ENCODE data around the gene RTKN. TPM values are rescaled to one million over a fixed set of nuclear protein-coding genes. Genes with fewer than 3 reads are reported as not detected.

RTKN gene
- total and polyA plus RNA-seq, 10 of the 15 experiments (the other 5 are each of a cell fraction or from before 2014, with no cell fraction given): 0.50 to 12.3 (median 5.4) TPM

- H3K9ac ChIP-seq (ENCODE audit: control insufficient read depth, insufficient read depth, low read length): no peak overlapping the region
- WGBS (ENCODE audit: insufficient coverage, insufficient replicate concordance, low lambda C conversion rate, missing lambda C conversion rate): 96% methylated on average over 10 of the region's 10 CpGs
- RAD21 ChIA-PET (ENCODE audit: unreplicated experiment): no interaction called here
- BruUV-seq (replicated peaks): no TSS peak
- intact Hi-C loops (cut with micrococcal nuclease; ENCODE audit: unreplicated experiment) (no loop called here), in situ Hi-C loops (cut with MboI) (no loop called here)
- TF ChIP-seq TBL1XR1 (IDR thresholded peaks at IDR 0.05; ENCODE audit: low read depth, low read length): no peak
- no peak for TF ChIP-seq JUNB (IDR thresholded peaks at IDR 0.05)
- TF ChIP-seq ZNF592 (IDR thresholded peaks at IDR 0.05): no peak
- TF ChIP-seq ZZZ3 (IDR thresholded peaks at IDR 0.05; ENCODE audit: control insufficient read depth, insufficient read length, low read depth): no peak
- CTCF ChIA-PET: interaction anchor here (1.7 to 1.8 kb wide), 2 partner anchors 13 to 43 kb away, joined by 5 to 8 read pairs; no protein-coding TSS in a partner anchor
- no peak for ATAC-seq
- peaks cover 7% of the 10 kb centered on the region; the same call in 1 of the 2 replicates for H4K20me1 ChIP-seq (ENCODE audit: control insufficient read depth, insufficient read depth)
- H3K36me3 ChIP-seq (ENCODE audit: control insufficient read depth in 2 of 2, insufficient read depth in 2 of 2, low read length in 1 of 2): peaks cover 7 to 15% of the 10 kb centered on the region in 2 experiments; a peak in 3 of 4 replicates
- FAIRE-seq: no peak
- no peaks in the 10 kb centered on the region for H3K27me3 ChIP-seq (replicated peaks in 1 of 2; ENCODE audit: control insufficient read depth in 2 of 2, insufficient read depth in 2 of 2, low read length in 1 of 2)
- SMC1A ChIA-PET (ENCODE audit: uncharacterized antibody, unreplicated experiment): no interaction called here
- POLR2A ChIA-PET: no interaction called here
- peaks cover 11% of the 10 kb centered on the region for H3K79me2 ChIP-seq (ENCODE audit: control insufficient read depth, insufficient read depth, low read length)
- DNase-seq (ENCODE audit: low read depth, low spot score): no peak
- no peak overlapping the region for H3K4me2 ChIP-seq (ENCODE audit: control insufficient read depth, insufficient read depth)
- no peaks in the 10 kb centered on the region for H3K9me3 ChIP-seq (replicated peaks; ENCODE audit: control insufficient read depth, insufficient read depth, low read length)
- H3K4me3 ChIP-seq: no peak overlapping the region
- H2AFZ ChIP-seq (ENCODE audit: control insufficient read depth, low read depth, low read length): no peak overlapping the region
- no peak overlapping the region for H3K27ac ChIP-seq (ENCODE audit: control insufficient read depth, insufficient read depth)
- no peaks in the 10 kb centered on the region; the same call in 1 of the 2 replicates for H3K4me1 ChIP-seq (ENCODE audit: control insufficient read depth, insufficient read depth, low read length)
Observed at GRCh38 chr2:74378007-74378406, 63.7 kb downstream of the RTKN start.
